ENCODE measurements around the gene CCDC183.
A peak's percentile ranks its signal among the peaks of the same experiment; 100 is the strongest.
"Not testable (repeated sequence)": the region's sequence is repeated elsewhere in the genome, so short reads cannot be mapped to it uniquely, and the experiment has no call there.

DNA sequence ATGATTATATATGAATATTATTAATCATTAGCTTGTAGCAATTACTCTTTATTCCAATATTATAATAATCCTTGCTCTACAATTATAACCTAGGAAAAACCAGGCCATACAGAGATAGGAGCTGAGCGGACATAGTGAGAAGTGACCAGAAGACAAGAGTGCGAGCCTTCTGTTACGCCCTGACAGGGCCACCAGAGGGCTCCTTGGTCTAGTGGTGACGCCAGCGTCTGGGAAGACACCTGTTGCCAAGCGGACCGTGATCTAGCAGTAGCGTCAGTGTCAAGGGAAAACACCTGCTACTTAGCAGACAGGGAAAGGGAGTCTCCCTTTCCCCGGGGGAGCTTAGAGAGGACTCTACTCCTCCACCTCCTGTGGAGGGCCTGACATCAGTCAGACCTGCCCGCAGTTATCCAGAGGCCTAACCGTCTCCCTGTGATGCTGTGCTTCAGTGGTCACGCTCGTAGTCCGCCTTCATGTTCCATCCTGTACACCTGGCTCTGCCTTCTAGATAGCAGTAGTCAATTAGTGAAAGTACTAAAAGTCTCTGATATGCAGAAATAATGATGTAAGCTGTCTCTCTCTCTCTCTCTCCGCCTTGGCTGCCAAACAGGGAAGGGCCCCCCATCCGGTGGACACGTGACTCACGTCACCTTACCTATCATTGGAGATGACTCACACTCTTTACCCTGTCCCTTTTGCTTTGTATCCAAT lies 29.6 kb upstream of the CCDC183 start:
- TF ChIP-seq, protein P1, sequence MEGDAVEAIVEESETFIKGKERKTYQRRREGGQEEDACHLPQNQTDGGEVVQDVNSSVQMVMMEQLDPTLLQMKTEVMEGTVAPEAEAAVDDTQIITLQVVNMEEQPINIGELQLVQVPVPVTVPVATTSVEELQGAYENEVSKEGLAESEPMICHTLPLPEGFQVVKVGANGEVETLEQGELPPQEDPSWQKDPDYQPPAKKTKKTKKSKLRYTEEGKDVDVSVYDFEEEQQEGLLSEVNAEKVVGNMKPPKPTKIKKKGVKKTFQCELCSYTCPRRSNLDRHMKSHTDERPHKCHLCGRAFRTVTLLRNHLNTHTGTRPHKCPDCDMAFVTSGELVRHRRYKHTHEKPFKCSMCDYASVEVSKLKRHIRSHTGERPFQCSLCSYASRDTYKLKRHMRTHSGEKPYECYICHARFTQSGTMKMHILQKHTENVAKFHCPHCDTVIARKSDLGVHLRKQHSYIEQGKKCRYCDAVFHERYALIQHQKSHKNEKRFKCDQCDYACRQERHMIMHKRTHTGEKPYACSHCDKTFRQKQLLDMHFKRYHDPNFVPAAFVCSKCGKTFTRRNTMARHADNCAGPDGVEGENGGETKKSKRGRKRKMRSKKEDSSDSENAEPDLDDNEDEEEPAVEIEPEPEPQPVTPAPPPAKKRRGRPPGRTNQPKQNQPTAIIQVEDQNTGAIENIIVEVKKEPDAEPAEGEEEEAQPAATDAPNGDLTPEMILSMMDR (IDR thresholded peaks at IDR 0.05): peak in 1 of 4 experiments; percentile 14
- not testable (repeated sequence) for TF ChIP-seq POLR2A (IDR thresholded peaks at IDR 0.05)

Data from uterus (tissue), 2 donors.